HG02798 (cell line): ENCODE data around the gene DNAL1.
"Not testable (repeated sequence)": the region's sequence is repeated elsewhere in the genome, so short reads cannot be mapped to it uniquely, and the experiment has no call there.

Source experiments
- ATAC-seq: cut with Tn5 transposase; IDR thresholded peaks from one replicate; pipeline ENCODE4 v1.9.1; 2021; ENCODE audit warnings: mild to moderate bottlenecking; ENCODE audit not compliant: unreplicated experiment, poor library complexity

Gene DNAL1

GRCh38 chr14:73636355-73636754 is 8.4 kb upstream of the DNAL1 start:
- not testable (repeated sequence) for ATAC-seq

GRCh38 chr14:73637830-73638229 is 7.0 kb upstream of the DNAL1 start:
- ATAC-seq = no peak

DNA sequence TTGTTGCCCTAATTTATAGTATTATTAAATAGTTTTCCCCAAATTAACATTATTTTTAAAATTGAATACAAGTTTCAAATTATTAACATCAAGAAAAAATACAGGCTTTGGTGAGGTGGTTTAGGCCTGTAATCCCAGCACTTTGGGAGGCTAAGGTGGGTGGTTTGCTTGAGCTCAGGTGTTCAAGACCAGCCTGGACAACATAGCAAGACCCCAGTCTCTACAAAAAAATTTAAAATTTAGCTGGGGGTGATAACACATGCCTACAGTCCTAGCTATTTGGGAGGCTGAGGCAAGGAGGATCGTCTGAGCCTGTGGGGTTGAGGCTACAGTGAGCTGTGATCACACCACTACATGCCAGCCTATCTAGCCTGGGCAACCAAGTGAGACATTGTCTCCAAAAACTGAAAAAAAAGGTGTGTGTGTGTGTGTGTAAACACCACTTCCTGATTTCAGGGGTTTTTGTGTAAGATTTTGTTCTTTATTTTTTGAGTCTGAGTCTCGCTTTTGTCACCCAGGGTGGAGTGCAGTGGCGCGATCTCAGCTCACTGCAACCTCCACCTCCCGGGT is 3.9 kb upstream of the DNAL1 start:
- no peak for ATAC-seq

- ATAC-seq = no peak
Measured at GRCh38 chr14:73645248-73645610, 443 bp downstream of the DNAL1 start.

GRCh38 chr14:73651005-73651404 is 6.2 kb downstream of the DNAL1 start:
- no peak for ATAC-seq

- no peak for ATAC-seq
Measured at GRCh38 chr14:73655851-73656250, 11.1 kb downstream of the DNAL1 start.

- not testable (repeated sequence) for ATAC-seq
Measured at GRCh38 chr14:73659202-73659601, 14.4 kb downstream of the DNAL1 start.

DNA sequence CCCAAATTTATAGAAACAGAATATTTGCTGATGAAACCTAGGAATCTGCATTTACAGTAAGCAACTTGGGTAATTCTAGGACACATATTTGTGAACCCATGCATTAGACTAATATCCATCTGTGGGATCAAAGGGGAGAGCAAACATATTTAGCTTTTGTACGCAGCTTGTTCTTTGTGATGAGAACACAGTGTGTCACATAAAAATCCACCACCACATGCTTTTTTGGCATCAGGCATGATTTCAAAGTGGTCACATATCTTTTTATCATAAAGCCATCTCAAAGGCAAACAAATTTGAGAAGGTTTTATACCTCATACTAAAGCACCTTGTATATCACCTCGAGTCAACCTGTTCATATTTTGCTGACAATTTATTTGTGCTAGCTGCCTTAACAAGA is 15.7 kb downstream of the DNAL1 start:
- ATAC-seq = no peak

DNA sequence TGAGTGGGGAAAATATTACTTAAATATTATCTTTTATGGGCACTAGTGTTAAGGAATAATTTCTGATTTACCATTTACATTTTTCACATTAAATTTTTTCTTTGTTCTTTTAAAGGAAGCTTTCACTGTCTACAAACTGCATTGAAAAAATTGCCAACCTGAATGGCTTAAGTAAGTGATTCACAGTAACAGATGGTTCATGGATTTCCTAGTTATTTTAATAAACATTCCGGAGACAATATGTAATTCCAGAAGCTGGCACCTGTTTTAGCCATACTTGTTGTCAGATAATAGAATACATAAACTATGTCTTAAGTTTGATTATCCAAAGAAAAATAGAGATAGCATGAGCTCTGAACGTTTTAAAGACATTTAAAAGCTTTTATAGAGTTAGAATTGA is 17.1 kb downstream of the DNAL1 start:
- no peak for ATAC-seq

GRCh38 chr14:73662487-73662943 is 17.7 kb downstream of the DNAL1 start:
- no peak for ATAC-seq

- no peak for ATAC-seq
Measured at GRCh38 chr14:73663548-73664212, 18.9 kb downstream of the DNAL1 start.

GRCh38 chr14:73665130-73665529 is 20.3 kb downstream of the DNAL1 start:
- ATAC-seq = no peak

- ATAC-seq = no peak
Measured at GRCh38 chr14:73666583-73666982, 21.8 kb downstream of the DNAL1 start.

- no peak for ATAC-seq
Measured at GRCh38 chr14:73667854-73668253, 23.1 kb downstream of the DNAL1 start.

DNA sequence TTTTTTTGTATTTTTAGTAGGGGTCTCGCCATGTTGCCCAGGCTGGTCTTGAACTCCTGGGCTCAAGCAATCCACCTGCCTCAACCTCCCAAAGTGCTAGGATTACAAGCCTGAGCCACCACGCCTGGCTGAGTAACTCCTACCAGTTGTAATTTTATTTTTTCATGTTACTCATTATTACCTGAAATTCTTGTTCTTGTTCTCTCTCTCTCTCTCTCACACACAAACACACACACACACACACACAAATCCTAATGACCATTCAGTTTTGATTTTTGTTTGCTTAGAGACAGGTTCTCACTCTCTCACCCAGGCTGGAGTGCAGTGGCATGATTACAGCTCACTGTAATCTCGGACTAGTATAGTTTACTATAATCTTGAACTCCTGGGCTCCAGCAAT is 30.2 kb downstream of the DNAL1 start:
- ATAC-seq = no peak

DNA sequence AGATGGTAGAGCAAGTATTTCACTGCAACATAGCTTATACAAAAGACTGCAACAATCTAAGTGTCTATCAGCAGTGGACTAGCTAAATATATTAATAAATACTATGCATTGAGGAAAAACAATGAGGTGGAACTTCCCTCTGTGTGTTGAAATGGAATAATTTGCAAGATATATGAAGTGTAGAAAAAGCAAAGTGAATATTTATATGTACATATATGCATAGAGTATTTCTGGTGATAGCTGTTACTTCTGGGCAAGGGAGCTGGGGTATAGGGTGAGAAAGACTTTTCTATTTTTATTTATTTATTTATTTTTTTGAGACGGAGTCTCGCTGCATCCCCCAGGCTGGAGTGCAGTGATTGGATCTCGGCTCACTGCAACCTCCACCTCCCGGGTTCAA is 33.9 kb downstream of the DNAL1 start:
- ATAC-seq = no peak

- no peak for ATAC-seq
Measured at GRCh38 chr14:73680821-73681220, 36.0 kb downstream of the DNAL1 start.

DNA sequence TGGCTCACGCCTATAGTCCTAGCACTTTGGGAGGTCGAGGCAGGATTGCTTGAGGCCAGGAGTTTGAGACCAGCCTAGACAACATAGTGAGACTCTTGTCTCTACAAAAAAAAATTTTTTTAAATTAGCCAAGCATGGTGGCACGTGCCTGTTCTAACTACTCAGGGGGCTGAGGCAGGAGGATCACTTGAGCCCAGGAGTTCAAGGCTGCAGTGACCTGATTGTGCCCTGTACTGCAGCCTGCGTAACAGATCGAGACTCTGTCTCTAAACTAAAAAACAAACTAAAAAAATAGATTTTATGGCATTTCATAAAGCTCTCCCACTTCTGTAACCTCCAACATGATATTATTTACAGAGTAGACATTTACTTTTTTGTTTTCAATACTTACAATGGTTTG is 39.8 kb downstream of the DNAL1 start:
- ATAC-seq = no peak

- ATAC-seq = no peak
Measured at GRCh38 chr14:73685328-73685727, 40.5 kb downstream of the DNAL1 start.

- ATAC-seq = no peak
Measured at GRCh38 chr14:73686901-73687300, 42.1 kb downstream of the DNAL1 start.

- no peak for ATAC-seq
Measured at GRCh38 chr14:73694083-73694482, 49.3 kb downstream of the DNAL1 start.

DNA sequence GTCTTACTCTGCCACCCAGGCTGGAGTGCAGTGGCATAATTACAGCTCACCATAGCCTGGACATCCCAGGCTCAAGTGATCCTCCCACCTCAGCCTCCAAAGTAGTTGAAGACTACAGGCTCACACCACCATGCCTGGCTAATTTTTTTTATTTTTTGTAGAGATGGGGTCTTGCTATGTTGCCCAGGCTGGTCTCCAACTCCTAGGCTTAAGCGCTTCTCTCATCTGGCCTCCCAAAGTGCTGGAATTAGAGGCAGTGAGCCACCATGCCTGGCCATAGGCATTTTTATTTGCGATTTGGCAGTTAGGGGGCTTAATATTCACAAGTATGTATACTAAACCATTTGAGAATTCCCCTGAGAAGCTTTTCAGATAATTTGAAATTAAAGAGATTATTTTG is 50.3 kb downstream of the DNAL1 start:
- ATAC-seq = no peak
